ENCODE measurements around the gene AVL9.

- no peak for TF ChIP-seq POLR2AphosphoS5 (IDR thresholded peaks at IDR 0.05)
- TF ChIP-seq, protein P1, sequence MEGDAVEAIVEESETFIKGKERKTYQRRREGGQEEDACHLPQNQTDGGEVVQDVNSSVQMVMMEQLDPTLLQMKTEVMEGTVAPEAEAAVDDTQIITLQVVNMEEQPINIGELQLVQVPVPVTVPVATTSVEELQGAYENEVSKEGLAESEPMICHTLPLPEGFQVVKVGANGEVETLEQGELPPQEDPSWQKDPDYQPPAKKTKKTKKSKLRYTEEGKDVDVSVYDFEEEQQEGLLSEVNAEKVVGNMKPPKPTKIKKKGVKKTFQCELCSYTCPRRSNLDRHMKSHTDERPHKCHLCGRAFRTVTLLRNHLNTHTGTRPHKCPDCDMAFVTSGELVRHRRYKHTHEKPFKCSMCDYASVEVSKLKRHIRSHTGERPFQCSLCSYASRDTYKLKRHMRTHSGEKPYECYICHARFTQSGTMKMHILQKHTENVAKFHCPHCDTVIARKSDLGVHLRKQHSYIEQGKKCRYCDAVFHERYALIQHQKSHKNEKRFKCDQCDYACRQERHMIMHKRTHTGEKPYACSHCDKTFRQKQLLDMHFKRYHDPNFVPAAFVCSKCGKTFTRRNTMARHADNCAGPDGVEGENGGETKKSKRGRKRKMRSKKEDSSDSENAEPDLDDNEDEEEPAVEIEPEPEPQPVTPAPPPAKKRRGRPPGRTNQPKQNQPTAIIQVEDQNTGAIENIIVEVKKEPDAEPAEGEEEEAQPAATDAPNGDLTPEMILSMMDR (IDR thresholded peaks at IDR 0.05), result no peak
Observed at GRCh38 chr7:32591938-32592337, 96.6 kb downstream of the AVL9 start.

Measured in breast epithelium (tissue), 3 donors.